HS-27A (cell line): ENCODE results near the gene LOXHD1.

Source experiments
- DNase-seq: peaks from one replicate; pipeline ENCODE4 v3.0.0-alpha.2; 2012; ENCODE audit warnings: low read depth, missing footprints

The LOXHD1 gene

DNA sequence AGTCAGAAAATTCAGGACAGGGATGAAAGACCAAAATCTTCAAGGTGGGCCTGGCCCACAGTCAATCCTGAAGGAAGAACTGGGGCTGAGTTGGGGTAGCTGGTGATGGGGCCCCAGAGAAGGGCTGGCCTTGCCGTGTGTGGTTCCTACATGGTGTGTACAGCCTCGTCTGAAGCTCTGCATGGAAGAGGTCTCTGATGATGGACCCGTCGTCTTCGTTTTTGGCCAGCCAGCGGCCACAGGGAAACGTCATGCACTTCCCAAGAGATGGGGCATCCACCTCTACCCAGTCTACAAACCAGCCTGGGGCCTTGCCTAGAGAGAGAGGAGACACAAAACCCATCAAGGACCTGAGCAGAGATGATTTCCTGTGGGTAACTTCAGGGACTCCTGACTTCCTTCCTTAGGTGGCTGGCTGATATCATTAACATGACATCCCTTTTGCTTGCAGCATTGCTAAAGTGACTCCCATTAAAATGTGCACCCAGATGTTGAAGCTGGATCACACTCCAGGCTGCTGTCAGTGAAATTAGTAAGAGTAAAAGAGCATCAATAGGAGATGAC lies 115.3 kb downstream of the LOXHD1 start:
- DNase-seq = no peak

DNA sequence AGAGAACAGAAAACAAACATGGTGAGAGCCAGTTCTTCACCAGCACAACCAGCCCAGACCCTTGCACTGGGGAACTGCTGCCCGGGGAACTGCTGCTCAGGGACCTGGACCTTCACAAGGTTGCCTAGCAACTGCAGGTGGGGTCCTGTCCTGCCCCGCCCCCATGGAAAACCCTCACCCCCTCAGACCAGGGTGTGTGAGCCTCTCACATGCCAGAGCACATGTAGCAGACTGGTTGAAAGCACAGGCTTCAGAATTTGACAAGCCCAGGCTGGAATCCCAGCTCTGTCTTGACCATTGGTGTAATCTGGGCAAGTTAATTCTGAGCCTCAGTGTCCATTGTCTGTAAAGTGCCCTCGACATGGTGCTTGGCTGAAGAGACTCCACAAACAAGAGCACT lies 118.6 kb downstream of the LOXHD1 start:
- DNase-seq = no peak

- no peak for DNase-seq
Observed at GRCh38 chr18:46536215-46536874, 120.7 kb downstream of the LOXHD1 start.

DNA sequence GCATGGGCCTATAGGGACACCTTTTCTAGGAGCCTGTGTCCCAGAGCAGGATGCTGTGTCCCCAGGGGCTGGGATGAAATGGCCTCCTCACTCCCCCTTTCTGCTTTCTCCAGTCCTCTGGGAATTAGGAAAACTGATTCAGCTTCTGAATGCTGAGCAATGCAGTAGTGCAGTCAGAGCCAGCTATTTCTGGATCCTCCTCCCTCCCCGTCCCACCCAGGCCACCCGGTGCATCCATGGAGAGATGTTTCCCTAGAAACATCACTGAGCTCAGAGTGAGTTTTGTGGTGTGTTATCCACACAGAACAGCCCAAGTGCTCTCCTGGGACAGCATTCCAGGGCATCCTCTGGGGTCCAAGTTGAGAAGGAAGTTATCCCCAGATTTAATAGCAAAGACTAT lies 125.5 kb downstream of the LOXHD1 start:
- no peak for DNase-seq

DNA sequence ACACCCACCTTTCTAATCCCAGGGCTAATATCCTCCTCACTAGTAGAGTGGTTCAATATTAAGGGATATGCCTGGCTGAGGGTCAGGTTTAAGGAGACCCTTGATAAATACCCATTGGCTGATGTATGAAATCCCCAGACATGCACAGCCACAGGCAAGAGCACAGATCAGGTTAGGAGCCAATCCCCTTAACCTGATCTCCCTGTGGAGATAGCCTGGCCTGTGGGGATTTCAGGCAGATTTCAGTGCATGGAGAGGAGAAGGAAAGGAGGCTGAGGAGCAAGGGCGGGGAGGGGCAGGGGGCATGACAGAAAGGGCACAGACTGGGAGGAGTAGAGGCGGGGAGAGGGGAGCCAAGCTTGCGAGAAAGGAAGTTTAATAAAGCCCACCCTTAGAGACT lies 129.0 kb downstream of the LOXHD1 start:
- DNase-seq = no peak

GRCh38 chr18:46519870-46520269 lies 137.2 kb downstream of the LOXHD1 start:
- DNase-seq = no peak

- no peak for DNase-seq
Observed at GRCh38 chr18:46518438-46518837, 138.6 kb downstream of the LOXHD1 start.

GRCh38 chr18:46516555-46516954 lies 140.5 kb downstream of the LOXHD1 start:
- DNase-seq = no peak

DNA sequence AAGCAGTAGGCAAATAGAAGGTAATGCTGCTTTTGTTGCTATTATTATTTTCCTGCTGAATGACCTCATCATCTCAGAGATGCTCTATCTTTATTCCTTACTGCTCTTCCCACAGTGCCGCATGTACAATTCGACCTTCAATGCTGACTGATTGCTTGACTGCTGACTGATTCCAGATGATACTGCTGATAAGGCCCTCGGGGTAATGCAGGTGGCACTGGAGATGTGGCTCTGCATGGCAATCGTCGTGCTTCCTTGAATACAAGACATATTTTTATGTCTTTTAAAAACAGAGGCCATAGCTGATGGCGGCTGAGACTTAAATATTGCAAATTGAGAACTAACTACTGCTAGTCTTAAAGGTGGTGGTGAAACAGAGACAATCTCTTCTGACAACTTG lies 146.6 kb downstream of the LOXHD1 start:
- DNase-seq = no peak

- DNase-seq = no peak
Observed at GRCh38 chr18:46509530-46509929, 147.5 kb downstream of the LOXHD1 start.

GRCh38 chr18:46506974-46507586 lies 149.9 kb downstream of the LOXHD1 start:
- no peak for DNase-seq

GRCh38 chr18:46502444-46502843 lies 154.6 kb downstream of the LOXHD1 start:
- no peak for DNase-seq

DNA sequence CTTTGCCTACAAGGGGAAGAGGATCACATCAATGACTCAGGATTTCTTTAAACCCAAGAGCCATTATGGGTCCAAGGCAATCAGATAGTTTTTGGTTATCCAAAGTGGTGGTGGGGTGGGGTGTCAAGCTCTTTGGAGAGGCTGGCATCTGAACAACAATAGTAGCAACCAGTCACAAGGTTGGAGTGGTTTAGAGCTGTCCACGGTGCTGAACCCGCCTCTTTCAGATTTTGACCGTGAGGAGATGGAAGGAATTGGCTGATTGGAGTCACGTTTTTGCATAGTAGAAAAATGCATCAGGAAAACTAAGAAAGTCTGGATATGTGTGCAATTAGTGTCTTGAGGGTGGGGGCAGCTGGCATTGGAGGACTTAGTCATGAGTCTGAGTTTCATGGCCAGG lies 159.9 kb downstream of the LOXHD1 start:
- DNase-seq = peak; percentile 1

DNA sequence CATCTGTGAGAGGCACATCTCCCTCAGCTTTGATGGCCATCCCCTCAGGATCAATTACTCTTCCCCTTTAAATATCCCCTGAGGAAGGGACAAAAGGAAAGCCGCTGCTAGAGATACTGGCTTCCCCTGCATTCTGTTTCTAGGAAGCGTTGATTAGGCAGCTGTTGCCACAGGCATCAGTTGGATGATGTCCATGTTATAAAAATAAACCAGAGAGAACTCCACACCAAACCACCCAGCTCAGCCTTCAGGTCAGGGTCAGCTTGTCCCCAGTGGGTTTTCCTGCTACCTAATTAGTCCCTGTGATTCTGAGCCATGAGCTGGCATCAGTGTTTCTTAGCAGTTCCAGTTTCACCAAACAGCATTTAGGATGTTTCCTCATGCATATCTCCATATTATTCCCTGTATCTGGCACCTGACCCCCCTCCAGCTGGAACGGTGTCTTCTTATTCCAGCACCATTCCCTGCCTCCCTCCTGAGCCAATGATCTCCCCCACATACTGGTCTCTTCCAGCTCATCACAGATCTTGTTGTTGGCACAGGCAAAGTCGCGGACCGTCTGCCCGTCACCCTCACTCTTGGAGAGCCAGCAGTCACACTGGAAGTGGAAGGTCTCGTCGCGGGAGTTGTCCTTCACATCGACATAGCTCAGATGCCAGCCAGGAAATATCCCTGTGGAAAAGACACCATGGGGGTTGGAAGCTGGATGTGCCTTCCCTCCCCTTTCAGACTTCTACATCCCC lies 168.4 kb downstream of the LOXHD1 start:
- DNase-seq = no peak

GRCh38 chr18:46485675-46486194 lies 171.3 kb downstream of the LOXHD1 start:
- DNase-seq = no peak

DNA sequence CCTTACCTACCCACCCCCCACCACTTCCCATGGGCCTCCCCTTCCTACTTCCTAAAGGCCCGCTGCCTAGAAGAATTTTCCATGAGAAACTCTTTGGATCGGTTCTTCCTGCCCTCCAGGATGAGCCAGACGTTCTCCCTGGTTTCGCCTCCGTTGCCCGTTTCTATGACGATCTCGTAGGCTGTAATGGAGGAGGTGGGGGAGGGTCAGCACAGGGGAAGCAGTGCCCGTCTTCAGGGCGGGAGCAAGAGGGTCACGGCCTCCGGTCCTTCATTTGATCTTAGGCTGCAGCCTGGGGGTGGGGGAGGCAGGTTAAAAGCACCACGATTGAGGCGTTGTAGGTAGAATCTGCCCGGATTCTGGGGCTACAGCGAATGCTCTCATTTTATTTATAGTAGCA lies 172.0 kb downstream of the LOXHD1 start:
- no peak for DNase-seq

DNA sequence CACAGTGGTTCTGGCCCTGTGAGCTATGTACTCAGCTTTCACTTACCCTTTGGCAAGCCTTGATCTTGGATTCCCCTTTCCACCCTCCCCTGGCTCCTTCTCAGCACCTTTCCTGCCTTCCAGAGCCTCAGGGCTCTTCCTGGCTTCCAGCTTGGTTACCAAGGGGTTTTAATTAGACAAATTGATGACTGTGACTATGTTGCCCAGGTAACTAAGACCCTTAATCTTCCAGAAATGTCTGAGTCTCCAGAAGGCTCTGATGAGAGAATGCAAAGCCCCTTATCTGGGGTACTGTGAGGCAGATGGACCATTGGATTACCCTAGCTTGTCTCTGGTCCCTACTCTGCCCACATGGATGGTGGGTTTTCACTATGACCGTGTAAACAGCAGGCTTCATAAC lies 174.2 kb downstream of the LOXHD1 start:
- no peak for DNase-seq

DNA sequence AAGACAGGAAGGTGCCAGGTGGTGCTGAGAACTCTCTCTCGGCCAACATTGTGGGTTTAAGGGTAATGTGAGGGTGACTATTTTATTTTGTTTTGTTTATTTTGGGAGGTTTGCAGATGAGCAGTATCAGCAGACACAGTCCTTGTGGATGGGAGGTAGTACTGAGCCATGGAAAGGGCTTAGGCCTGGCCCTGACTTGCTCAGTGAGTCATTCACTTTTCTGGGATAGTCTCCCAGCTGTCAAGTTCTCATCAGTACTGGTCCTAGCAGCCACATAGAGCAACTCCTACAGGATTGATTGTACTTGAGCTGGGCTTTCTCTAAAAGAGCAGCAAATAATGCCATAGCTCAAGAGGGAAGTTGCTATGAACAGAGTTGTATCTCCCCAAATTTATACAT lies 175.2 kb downstream of the LOXHD1 start:
- DNase-seq = no peak

DNA sequence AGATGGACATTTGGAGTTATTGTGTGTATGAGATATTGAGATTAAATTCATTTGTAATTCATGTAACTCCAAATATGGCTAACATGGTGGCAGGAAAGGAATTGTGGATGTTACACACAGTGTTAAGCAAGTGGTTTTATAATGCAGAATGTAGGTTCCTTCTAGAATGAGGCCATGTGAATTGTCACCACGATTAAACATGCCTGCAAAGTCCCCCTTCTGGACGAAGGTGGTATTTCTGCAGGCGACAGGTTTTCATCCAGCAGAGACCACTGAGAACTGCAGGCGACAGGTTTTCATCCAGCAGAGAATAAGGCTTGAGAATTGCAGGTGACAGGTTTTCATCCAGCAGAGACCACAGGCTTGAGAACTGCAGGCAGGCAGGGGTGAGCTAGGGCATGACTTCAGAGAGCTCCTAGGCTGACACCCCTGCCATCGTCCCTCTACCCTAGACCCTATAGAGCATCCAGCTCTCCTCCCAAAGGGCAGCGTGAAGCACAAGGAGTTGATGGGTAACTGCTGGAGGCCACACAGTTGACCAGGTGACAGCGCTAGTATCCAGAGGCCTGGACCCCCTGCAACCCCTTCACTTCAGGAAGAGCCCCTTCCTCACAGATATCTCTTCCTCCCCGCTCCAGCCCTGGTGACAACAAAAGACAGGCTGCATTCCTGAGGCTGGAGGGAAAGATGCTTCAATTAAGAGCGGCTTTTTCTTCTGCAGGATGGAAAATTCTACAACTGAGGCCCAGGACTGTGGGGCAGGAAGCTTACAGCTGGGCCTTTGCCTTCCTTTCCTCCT lies 175.8 kb downstream of the LOXHD1 start:
- peak; percentile 0 for DNase-seq

GRCh38 chr18:46480226-46480625 lies 176.8 kb downstream of the LOXHD1 start:
- DNase-seq = no peak

GRCh38 chr18:46478796-46479195 lies 178.2 kb downstream of the LOXHD1 start:
- DNase-seq = no peak

GRCh38 chr18:46477425-46478011 lies 179.5 kb downstream of the LOXHD1 start:
- no peak for DNase-seq
